ENCODE data around the gene EYA2. TPM values are rescaled to one million over a fixed set of nuclear protein-coding genes. Genes with fewer than 3 reads are reported as not detected.

The EYA2 gene
- total and polyA plus RNA-seq, 2 donors (not counting 3 experiments of a cell fraction or from before 2014, with no cell fraction given) = not detected

GRCh38 chr20:47231382-47232039, 336.9 kb downstream of the EYA2 start:
- H3K79me2 ChIP-seq (ENCODE audit: control insufficient read depth, insufficient read depth, low read length) = peaks cover 5% of the 10 kb centered on the region
- H3K27me3 ChIP-seq (ENCODE audit: control insufficient read depth in 2 of 2, insufficient read depth in 2 of 2, low read length in 2 of 2) = no peaks in the 10 kb centered on the region
- BruUV-seq (replicated peaks) = no TSS peak
- no peak overlapping the region for H2AFZ ChIP-seq (ENCODE audit: low read depth, low read length)
- no peaks in the 10 kb centered on the region for H4K20me1 ChIP-seq (replicated peaks; ENCODE audit: control insufficient read depth, extremely low read depth, insufficient read depth, low read length)
- no peaks in the 10 kb centered on the region for H3K9me1 ChIP-seq (replicated peaks; ENCODE audit: control insufficient read depth, extremely low read depth, insufficient read depth, low read length)
- no peak for TF ChIP-seq POLR2A (IDR thresholded peaks at IDR 0.05; ENCODE audit: low read depth, low read length)
- TF ChIP-seq FOS (IDR thresholded peaks at IDR 0.05; ENCODE audit: borderline replicate concordance, insufficient read depth, low read length) = no peak
- TF ChIP-seq JUN (IDR thresholded peaks at IDR 0.05; ENCODE audit: borderline replicate concordance, insufficient read depth, insufficient read length, low read depth) = no peak
- TF ChIP-seq GATA2 (IDR thresholded peaks at IDR 0.05; ENCODE audit: insufficient read depth, insufficient read length, low read depth, low read length) = no peak
- TF ChIP-seq CTCF (IDR thresholded peaks at IDR 0.05; ENCODE audit: extremely low read depth in 1 of 2, insufficient read depth in 1 of 2, low read depth in 1 of 2, low read length in 2 of 2) = no peak
- TF ChIP-seq MAX (IDR thresholded peaks at IDR 0.05; ENCODE audit: insufficient read depth, insufficient read length) = no peak
- TF ChIP-seq MYC (IDR thresholded peaks at IDR 0.05; ENCODE audit: low read depth, low read length) = no peak
- no peak for TF ChIP-seq POLR2AphosphoS5 (IDR thresholded peaks at IDR 0.05; ENCODE audit: insufficient read depth, low read depth, low read length)
- DNase-seq (ENCODE audit: low read depth, low spot score) = no peak
- H3K9ac ChIP-seq (replicated peaks; ENCODE audit: extremely low read depth, insufficient read depth, low read length) = no peak overlapping the region
- no peak overlapping the region for H3K4me3 ChIP-seq (replicated peaks in 1 of 3; ENCODE audit: insufficient read depth in 1 of 3, low read depth in 1 of 3, low read length in 3 of 3)
- H3K4me2 ChIP-seq (ENCODE audit: insufficient read depth, low read length) = no peak overlapping the region
- intact Hi-C loops (cut with micrococcal nuclease) (no loop called here), dilution Hi-C loops (cut with MboI; ENCODE audit: extremely low pct_ligation_motif_present, low sequenced_read_pairs) (no loop called here)
- H3K27ac ChIP-seq (ENCODE audit: insufficient read depth, low read depth, low read length) = no peak overlapping the region
- no peak for FAIRE-seq
- H3K4me1 ChIP-seq (ENCODE audit: control insufficient read depth, extremely low read depth, insufficient read depth, low read length) = no peaks in the 10 kb centered on the region
- ChIA-PET POLR2A (no interaction called here), CTCF (interaction anchor here (2.8 kb wide), 1 partner anchor 152 kb away, joined by 15 read pairs; no protein-coding TSS in a partner anchor)
- peaks cover 28 to 35% of the 10 kb centered on the region in 2 experiments for H3K36me3 ChIP-seq (ENCODE audit: control insufficient read depth in 2 of 2, extremely low read depth in 1 of 2, insufficient read depth in 2 of 2, low read length in 2 of 2)
- H3K9me3 ChIP-seq (replicated peaks; ENCODE audit: control insufficient read depth, insufficient read depth, low read length) = no peaks in the 10 kb centered on the region

Measured in endothelial cell of umbilical vein (primary cell).